CD4-positive, alpha-beta T cell (primary cell): ENCODE results near the gene TBCEL. TPM values are rescaled to one million over a fixed set of nuclear protein-coding genes. Genes with fewer than 3 reads are reported as not detected.

Experiments
- ATAC-seq: fragments of 200-7000 bp; cut with Tn5 transposase; one replicate; pipeline ENCODE4 v1.10.0; 2022; ENCODE audit warnings: mild to moderate bottlenecking; ENCODE audit not compliant: poor library complexity
- CTCF ChIA-PET: fragments of 350-600 bp; sonication (Branson Sonifier 250); formaldehyde crosslinking; loops from one replicate; lab custom pipeline; 2021; ENCODE audit warnings: antibody characterized with exemption, inconsistent platforms; lab: Charles Lee
- POLR2A ChIA-PET: fragments of 350-600 bp; sonication (Branson Sonifier 250); formaldehyde crosslinking; loops from one replicate; lab custom pipeline; 2021; ENCODE audit warnings: antibody characterized with exemption, inconsistent platforms; lab: Charles Lee
- DNase-seq, 14 experiments: peaks; one replicate each; pipeline ENCODE4 v3.0.0-alpha.2; 2013 to 2020; ENCODE audit warnings: mixed read lengths in 2 of 14
- H3K27ac ChIP-seq, 2 donors: one replicate each; pipeline versions ENCODE4 v1.5.1 to v1.7.0; 2013; ENCODE audit warnings: low read length in 2 of 2, low read depth in 1 of 2, mild to moderate bottlenecking in 1 of 2
- H3K27me3 ChIP-seq, 2 experiments: 1 replicate in 1 of 2; 2 replicates in 1 of 2; pipeline versions ENCODE4 v1.6.1 to v1.7.0; 2013; ENCODE audit warnings: low read length in 2 of 2, control low read depth in 1 of 2, mild to moderate bottlenecking in 1 of 2, moderate library complexity in 1 of 2; ENCODE audit not compliant: insufficient read depth in 2 of 2, control insufficient read depth in 1 of 2
- H3K36me3 ChIP-seq: one replicate; pipeline ENCODE4 v1.6.1; 2013; ENCODE audit warnings: low read length, control low read depth; ENCODE audit not compliant: insufficient read depth
- H3K4me1 ChIP-seq: one replicate; pipeline ENCODE4 v1.6.1; 2013; ENCODE audit warnings: low read length, control low read depth; ENCODE audit not compliant: insufficient read depth
- H3K4me3 ChIP-seq: one replicate; pipeline ENCODE4 v1.5.1; 2013; ENCODE audit warnings: mild to moderate bottlenecking, low read length, moderate library complexity
- H3K9me3 ChIP-seq, 2 experiments: 1 replicate in 1 of 2; 2 replicates in 1 of 2; pipeline versions ENCODE4 v1.6.1 to v1.7.0; 2013; ENCODE audit warnings: low read length in 2 of 2, mild to moderate bottlenecking in 2 of 2, control low read depth in 1 of 2, moderate library complexity in 1 of 2; ENCODE audit not compliant: control insufficient read depth in 1 of 2, insufficient read depth in 1 of 2
- H3K27ac Mint-ChIP-seq: one replicate; pipeline ENCODE4 v1.8.0; 2020; ENCODE audit warnings: mixed read lengths
- H3K27me3 Mint-ChIP-seq: one replicate; pipeline ENCODE4 v1.8.0; 2021; ENCODE audit warnings: mixed read lengths
- H3K36me3 Mint-ChIP-seq: one replicate; pipeline ENCODE4 v1.8.0; 2021; ENCODE audit warnings: low read depth, mixed read lengths
- H3K4me1 Mint-ChIP-seq: one replicate; pipeline ENCODE4 v1.8.0; 2021; ENCODE audit warnings: low read depth, mixed read lengths
- H3K4me3 Mint-ChIP-seq: one replicate; pipeline ENCODE4 v1.8.0; 2020; ENCODE audit warnings: mild to moderate bottlenecking, mixed read lengths
- H3K9me3 Mint-ChIP-seq: one replicate; pipeline ENCODE4 v1.8.0; 2020; ENCODE audit warnings: mixed read lengths
- CTCF ChIP-seq: fragments of 200-600 bp; IDR thresholded peaks from one replicate; pipeline ENCODE4 v1.8.0; 2022; ENCODE audit warnings: antibody characterized with exemption, mild to moderate bottlenecking
- intact Hi-C, 2 experiments: fragments of 100-400 bp; cut with DNase I in 1 of 2; cut with micrococcal nuclease in 1 of 2; formaldehyde crosslinking; loops; one replicate each; pipeline versions ENCODE4 v1.15.1 to v1.9.0; 2023 to 2025; cut with DNase I, micrococcal nuclease
- total RNA-seq, 174 experiments: library from RNA in 2 of 174; stranded (reverse) in 2 of 174; gene quantifications; one replicate each; pipeline ENCODE4 v1.2.3 and lab custom pipeline; 2021 to 2026

The TBCEL gene
- total RNA-seq, 2 experiments from 2014 or later, result 19.4 to 20.3 TPM

GRCh38 chr11:121035780-121036179 is 11.9 kb downstream of the TBCEL start:
- no peak for ATAC-seq

DNA sequence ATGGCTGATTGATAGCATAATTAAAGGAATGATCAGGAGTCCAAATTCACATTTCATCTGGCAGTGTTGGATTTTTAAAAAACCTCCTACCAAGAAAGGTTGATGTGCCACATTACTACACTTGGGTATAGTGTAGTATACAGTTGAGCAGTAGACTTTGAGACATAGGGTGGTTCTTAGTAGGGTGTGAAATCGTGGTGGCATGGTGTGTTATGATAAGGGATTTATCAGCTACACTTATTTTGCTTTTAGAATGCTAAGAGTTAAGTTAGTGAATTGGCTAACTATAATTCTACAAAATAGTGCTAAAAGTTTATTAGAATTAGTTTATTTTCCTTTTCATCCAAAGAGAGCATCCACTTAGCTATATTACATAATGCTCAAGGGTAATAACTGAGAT is 13.1 kb downstream of the TBCEL start:
- DNase-seq, result no peak
- POLR2A ChIA-PET, result no interaction called here
- Mint-ChIP-seq H3K27ac (no peak overlapping the region), H3K4me3 (no peak overlapping the region), H3K27me3 (no peaks in the 10 kb centered on the region), H3K4me1 (peaks cover 29% of the 10 kb centered on the region), H3K36me3 (peaks cover 10% of the 10 kb centered on the region), H3K9me3 (no peaks in the 10 kb centered on the region)
- no peak for ATAC-seq
- Histone ChIP-seq H3K36me3 (no peaks in the 10 kb centered on the region), H3K4me1 (no peaks in the 10 kb centered on the region), H3K9me3 (no peaks in the 10 kb centered on the region), H3K27me3 (no peaks in the 10 kb centered on the region), H3K27ac (no peak overlapping the region), H3K4me3 (no peak overlapping the region)
- intact Hi-C loops, result no loop called here
- TF ChIP-seq CTCF, result no peak
- CTCF ChIA-PET, result no interaction called here

More at GRCh38 chr11:121035780-121036179, 11.9 kb downstream of the TBCEL start:
- no peak for DNase-seq
- intact Hi-C loops, result no loop called here
- Mint-ChIP-seq H3K9me3 (no peaks in the 10 kb centered on the region), H3K4me1 (peaks cover 29% of the 10 kb centered on the region), H3K4me3 (no peak overlapping the region), H3K36me3 (peaks cover 10% of the 10 kb centered on the region), H3K27me3 (no peaks in the 10 kb centered on the region), H3K27ac (no peak overlapping the region)
- H3K9me3 ChIP-seq, result no peaks in the 10 kb centered on the region
- no peak overlapping the region for H3K27ac ChIP-seq
- POLR2A ChIA-PET, result no interaction called here
- H3K27me3 ChIP-seq, result no peaks in the 10 kb centered on the region
- H3K4me1 ChIP-seq, result no peaks in the 10 kb centered on the region
- H3K4me3 ChIP-seq, result no peak overlapping the region
- H3K36me3 ChIP-seq, result no peaks in the 10 kb centered on the region
- CTCF ChIA-PET, result no interaction called here
- no peak for TF ChIP-seq CTCF

DNA sequence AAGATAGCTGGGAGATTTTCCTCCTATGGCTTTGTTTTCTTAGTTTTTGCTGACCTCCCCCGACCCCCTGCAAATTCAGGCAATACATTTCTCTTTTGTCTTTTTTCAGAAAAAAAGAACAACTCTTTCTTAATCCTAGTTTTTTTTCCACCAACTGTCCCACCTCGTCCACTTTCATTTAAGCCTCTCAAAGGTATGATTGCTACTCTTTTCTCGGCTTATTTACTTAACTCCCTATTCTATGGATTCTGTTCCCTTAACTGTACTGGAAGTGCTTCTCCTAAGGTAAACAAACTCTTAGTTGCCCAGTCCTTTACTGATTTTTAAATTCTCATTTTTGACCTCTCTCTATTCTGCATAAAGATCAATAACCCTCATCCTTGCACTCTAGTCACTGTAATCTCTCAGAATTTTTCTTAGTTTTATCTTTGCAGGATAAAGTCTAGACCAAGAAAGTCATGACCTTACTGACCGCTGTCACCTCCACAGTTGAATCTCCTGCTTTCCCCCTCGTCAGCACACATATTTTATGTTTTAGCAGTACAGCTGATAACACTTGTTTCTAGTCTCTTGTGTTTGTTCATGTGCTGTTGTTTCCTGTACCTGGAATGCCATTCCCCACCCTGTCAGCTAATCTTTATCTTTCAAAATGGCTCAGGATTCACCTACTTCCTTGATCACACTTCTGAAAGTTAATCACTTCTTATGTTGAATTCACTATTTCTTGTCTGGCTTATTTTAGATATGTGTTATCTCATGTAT is 14.9 kb downstream of the TBCEL start:
- H3K4me3 ChIP-seq, result no peak overlapping the region
- H3K36me3 ChIP-seq, result no peaks in the 10 kb centered on the region
- CTCF ChIA-PET, result interaction anchor here (1.2 kb wide), 1 partner anchor 27 kb away, joined by 3 read pairs; no protein-coding TSS in a partner anchor
- POLR2A ChIA-PET, result no interaction called here
- Mint-ChIP-seq H3K4me3 (no peak overlapping the region), H3K36me3 (peaks cover 4% of the 10 kb centered on the region), H3K27ac (no peak overlapping the region), H3K27me3 (no peaks in the 10 kb centered on the region), H3K9me3 (no peaks in the 10 kb centered on the region), H3K4me1 (peaks cover 27% of the 10 kb centered on the region)
- H3K27ac ChIP-seq, result no peak overlapping the region
- no peak for TF ChIP-seq CTCF
- DNase-seq (no peak), ATAC-seq (no peak)
- no peaks in the 10 kb centered on the region for H3K27me3 ChIP-seq
- no peaks in the 10 kb centered on the region for H3K9me3 ChIP-seq
- intact Hi-C loops, result no loop called here
- H3K4me1 ChIP-seq, result no peaks in the 10 kb centered on the region
